ENCODE results near the gene LPCAT2.

- TF ChIP-seq CTCF (IDR thresholded peaks at IDR 0.05; ENCODE audit: insufficient read depth, low read depth, low read length) = no peak
- no peak for TF ChIP-seq EZH2 (IDR thresholded peaks at IDR 0.05; ENCODE audit: insufficient read depth, low read length)
These were observed 69.0 kb downstream of the LPCAT2 start for GRCh38 chr16:55577887-55578286.
